Peyer's patch (tissue), 4 donors: ENCODE results near the gene LRP10.

Experiments used
- CTCF ChIP-seq, 6 experiments: fragments of 450-650 bp in 4 of 6; fragments of 200-600 bp in 2 of 6; sonication (generic) in 1 of 6; IDR thresholded peaks; one replicate each; pipeline ENCODE4 v1.5.1; 2017 to 2019; ENCODE audit warnings: antibody characterized with exemption in 6 of 6, mild to moderate bottlenecking in 3 of 6, moderate library complexity in 1 of 6
- POLR2A ChIP-seq, 2 donors: fragments of 450-650 bp; IDR thresholded peaks; one replicate each; pipeline ENCODE4 v1.5.1; 2017; ENCODE audit warnings: antibody characterized with exemption in 2 of 2, mild to moderate bottlenecking in 2 of 2, moderate library complexity in 2 of 2

- TF ChIP-seq CTCF (IDR thresholded peaks at IDR 0.05) (no peak), POLR2A (IDR thresholded peaks at IDR 0.05) (no peak)
Measured at GRCh38 chr14:22864979-22865378, 6.6 kb upstream of the LRP10 start.
